HL-60 (cell line): Measurements from ENCODE around the gene TTC31.

Experiments
- POLR2AphosphoS5 ChIP-seq: IDR thresholded peaks from 2 replicates; pipeline ENCODE4 v1.6.1; 2012; ENCODE audit warnings: low read depth
- REST ChIP-seq: IDR thresholded peaks from 2 replicates; pipeline ENCODE4 v1.6.1; 2012; ENCODE audit warnings: low read depth; ENCODE audit not compliant: insufficient replicate concordance
- SPI1 ChIP-seq: IDR thresholded peaks from 2 replicates; pipeline ENCODE4 v1.6.1; 2012; ENCODE audit warnings: low read depth, mild to moderate bottlenecking, borderline replicate concordance
- TF ChIP-seq, protein P1 (sequence below): IDR thresholded peaks from one replicate; pipeline ENCODE4 v1.5.1; 2011; ENCODE audit warnings: low read length, control low read depth, inconsistent platforms; ENCODE audit not compliant: insufficient read depth

DNA sequence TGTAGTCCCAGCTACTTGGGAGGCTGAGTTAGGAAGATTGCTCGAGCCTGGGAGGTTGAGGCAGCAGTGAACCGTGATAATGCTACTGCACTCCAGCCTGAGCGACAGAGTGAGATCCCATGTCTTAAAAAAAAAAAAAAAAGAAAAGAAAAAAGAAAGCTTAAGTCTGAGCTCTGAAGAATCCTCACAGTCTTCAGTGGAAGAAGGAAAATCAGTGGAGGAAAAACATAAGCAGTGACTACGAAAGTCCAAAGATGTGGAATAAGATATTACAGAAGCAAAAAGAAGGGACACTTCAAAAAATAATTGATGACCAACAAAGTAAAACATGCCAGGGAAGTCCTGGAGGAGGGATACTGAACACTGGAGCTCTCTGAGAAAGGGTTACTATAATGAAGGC, 27.4 kb downstream of the TTC31 start:
- TF ChIP-seq, protein P1, sequence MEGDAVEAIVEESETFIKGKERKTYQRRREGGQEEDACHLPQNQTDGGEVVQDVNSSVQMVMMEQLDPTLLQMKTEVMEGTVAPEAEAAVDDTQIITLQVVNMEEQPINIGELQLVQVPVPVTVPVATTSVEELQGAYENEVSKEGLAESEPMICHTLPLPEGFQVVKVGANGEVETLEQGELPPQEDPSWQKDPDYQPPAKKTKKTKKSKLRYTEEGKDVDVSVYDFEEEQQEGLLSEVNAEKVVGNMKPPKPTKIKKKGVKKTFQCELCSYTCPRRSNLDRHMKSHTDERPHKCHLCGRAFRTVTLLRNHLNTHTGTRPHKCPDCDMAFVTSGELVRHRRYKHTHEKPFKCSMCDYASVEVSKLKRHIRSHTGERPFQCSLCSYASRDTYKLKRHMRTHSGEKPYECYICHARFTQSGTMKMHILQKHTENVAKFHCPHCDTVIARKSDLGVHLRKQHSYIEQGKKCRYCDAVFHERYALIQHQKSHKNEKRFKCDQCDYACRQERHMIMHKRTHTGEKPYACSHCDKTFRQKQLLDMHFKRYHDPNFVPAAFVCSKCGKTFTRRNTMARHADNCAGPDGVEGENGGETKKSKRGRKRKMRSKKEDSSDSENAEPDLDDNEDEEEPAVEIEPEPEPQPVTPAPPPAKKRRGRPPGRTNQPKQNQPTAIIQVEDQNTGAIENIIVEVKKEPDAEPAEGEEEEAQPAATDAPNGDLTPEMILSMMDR, result no peak
- TF ChIP-seq POLR2AphosphoS5 (no peak), REST (no peak), SPI1 (no peak)
